Measurements from ENCODE around the gene MRPS26.
"Not testable (repeated sequence)": the region's sequence is repeated elsewhere in the genome, so short reads cannot be mapped to it uniquely, and the experiment has no call there.

Gene MRPS26

GRCh38 chr20:3071266-3071609 is 25.4 kb downstream of the MRPS26 start:
- H3K4me3 ChIP-seq (ENCODE audit: low read length): peak overlapping the region; percentile 46
- TF ChIP-seq, protein P1, sequence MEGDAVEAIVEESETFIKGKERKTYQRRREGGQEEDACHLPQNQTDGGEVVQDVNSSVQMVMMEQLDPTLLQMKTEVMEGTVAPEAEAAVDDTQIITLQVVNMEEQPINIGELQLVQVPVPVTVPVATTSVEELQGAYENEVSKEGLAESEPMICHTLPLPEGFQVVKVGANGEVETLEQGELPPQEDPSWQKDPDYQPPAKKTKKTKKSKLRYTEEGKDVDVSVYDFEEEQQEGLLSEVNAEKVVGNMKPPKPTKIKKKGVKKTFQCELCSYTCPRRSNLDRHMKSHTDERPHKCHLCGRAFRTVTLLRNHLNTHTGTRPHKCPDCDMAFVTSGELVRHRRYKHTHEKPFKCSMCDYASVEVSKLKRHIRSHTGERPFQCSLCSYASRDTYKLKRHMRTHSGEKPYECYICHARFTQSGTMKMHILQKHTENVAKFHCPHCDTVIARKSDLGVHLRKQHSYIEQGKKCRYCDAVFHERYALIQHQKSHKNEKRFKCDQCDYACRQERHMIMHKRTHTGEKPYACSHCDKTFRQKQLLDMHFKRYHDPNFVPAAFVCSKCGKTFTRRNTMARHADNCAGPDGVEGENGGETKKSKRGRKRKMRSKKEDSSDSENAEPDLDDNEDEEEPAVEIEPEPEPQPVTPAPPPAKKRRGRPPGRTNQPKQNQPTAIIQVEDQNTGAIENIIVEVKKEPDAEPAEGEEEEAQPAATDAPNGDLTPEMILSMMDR (conservative IDR thresholded peaks at IDR 0.05; ENCODE audit: low read length): no peak
- no peak for DNase-seq (ENCODE audit: low read depth)

- TF ChIP-seq, protein P1 (conservative IDR thresholded peaks at IDR 0.05; ENCODE audit: low read length): no peak
- no peak for DNase-seq (ENCODE audit: low read depth)
Observed at GRCh38 chr20:3071610-3072529, 26.0 kb downstream of the MRPS26 start, which contains the start of gene OXT. Gene OXT, plus strand, starts transcription at chr20:3071620. Its CDS starts 36 bp downstream, at chr20:3071656.

GRCh38 chr20:3072530-3073250 is 26.8 kb downstream of the MRPS26 start:
- no peak for DNase-seq (ENCODE audit: low read depth)
- H3K4me3 ChIP-seq (ENCODE audit: low read length): peak overlapping the region; percentile 20
- TF ChIP-seq, protein P1 (conservative IDR thresholded peaks at IDR 0.05; ENCODE audit: low read length): no peak

More at GRCh38 chr20:3071610-3072529, 26.0 kb downstream of the MRPS26 start, which contains the start of gene OXT:
- peak within 1 kb of the TSS; percentile 46 for H3K4me3 ChIP-seq (ENCODE audit: low read length)

DNA sequence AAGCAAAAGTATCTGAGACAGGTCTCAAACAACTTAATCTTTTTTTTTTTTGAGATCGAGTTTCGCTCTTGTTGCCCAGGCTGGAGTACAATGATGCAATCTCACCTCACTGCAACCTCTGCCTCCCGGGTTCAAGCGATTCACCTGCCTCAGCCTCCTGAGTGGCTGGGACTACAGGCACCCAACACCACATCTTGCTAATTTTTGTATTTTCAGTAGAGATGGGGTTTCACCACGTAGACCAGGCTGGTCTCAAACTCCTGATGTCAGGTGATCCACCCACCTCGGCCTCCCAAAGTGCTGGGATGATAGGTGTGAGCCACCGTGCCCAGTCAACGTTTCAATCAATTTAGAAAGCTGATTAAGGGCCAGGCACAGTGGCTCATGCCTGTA is 27.4 kb downstream of the MRPS26 start:
- not testable (repeated sequence) for H3K4me3 ChIP-seq (ENCODE audit: low read length); DNase-seq (ENCODE audit: low read depth)

- TF ChIP-seq, protein P1 (conservative IDR thresholded peaks at IDR 0.05; ENCODE audit: low read length): no peak
- DNase-seq (ENCODE audit: low read depth): no peak
- no peak overlapping the region for H3K4me3 ChIP-seq (ENCODE audit: low read length)
Observed at GRCh38 chr20:3074812-3075211, 29.0 kb downstream of the MRPS26 start.

- not testable (repeated sequence) for H3K4me3 ChIP-seq (ENCODE audit: low read length); DNase-seq (ENCODE audit: low read depth)
Observed at GRCh38 chr20:3075315-3075714, 29.5 kb downstream of the MRPS26 start.

DNA sequence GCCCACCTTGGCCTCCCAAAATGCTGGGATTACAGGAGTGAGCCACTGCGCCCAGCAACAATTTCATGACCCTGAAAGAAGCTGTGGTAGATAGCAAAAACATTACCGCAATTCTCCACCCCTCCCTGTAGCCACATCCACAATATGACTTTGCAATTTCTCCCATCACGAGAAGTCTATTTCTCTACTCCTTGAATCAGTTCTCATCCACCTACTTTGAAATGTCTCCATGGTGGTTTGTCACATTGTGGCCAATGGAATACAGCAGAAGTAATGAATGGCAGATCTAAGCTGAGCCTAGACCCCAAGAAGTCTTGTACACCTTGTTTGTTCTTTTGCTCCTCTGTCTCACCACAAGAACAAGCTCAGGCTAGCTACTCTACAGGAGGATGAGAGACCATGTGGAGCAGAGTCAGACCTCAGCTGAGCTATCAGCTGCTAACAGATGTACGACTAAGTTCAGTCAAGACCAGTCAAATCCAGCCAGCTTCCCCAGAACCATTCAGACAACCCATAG is 31.8 kb downstream of the MRPS26 start:
- no peak for DNase-seq (ENCODE audit: low read depth)
- TF ChIP-seq, protein P1 (conservative IDR thresholded peaks at IDR 0.05; ENCODE audit: low read length): no peak
- no peak overlapping the region for H3K4me3 ChIP-seq (ENCODE audit: low read length)

All from AG10803 (cell line).